Skeletal muscle satellite cell (primary cell): ENCODE results near the gene AEBP1.

ENCODE experiments used
- H3K27me3 ChIP-seq: 2 replicates; pipeline ENCODE4 v1.7.0; 2013; ENCODE audit warnings: low read length; ENCODE audit not compliant: control insufficient read depth, insufficient read depth
- H3K36me3 ChIP-seq: 2 replicates; pipeline ENCODE4 v1.7.0; 2013; ENCODE audit warnings: mild to moderate bottlenecking, control low read depth, low read length; ENCODE audit not compliant: insufficient read depth
- H3K4me1 ChIP-seq: 2 replicates; pipeline ENCODE4 v1.7.0; 2013; ENCODE audit warnings: low read length; ENCODE audit not compliant: control insufficient read depth, insufficient read depth
- H3K4me2 ChIP-seq: 2 replicates; pipeline ENCODE4 v1.7.0; 2013; ENCODE audit warnings: mild to moderate bottlenecking, low read length
- H3K4me3 ChIP-seq: 2 replicates; pipeline ENCODE4 v1.7.0; 2013; ENCODE audit warnings: low read length
- H3K9ac ChIP-seq: 2 replicates; pipeline ENCODE4 v1.7.0; 2013; ENCODE audit warnings: mild to moderate bottlenecking, low read depth, low read length, moderate library complexity
- H3K9me3 ChIP-seq: replicated peaks from 2 replicates; pipeline ENCODE4 v1.7.0; 2013; ENCODE audit warnings: mild to moderate bottlenecking, control low read depth, low read length

Gene AEBP1

GRCh38 chr7:44062180-44062902 lies 41.8 kb upstream of the AEBP1 start:
- Histone ChIP-seq H3K4me2 (no peak overlapping the region), H3K9me3 (no peaks in the 10 kb centered on the region), H3K4me3 (no peak overlapping the region), H3K27me3 (no peaks in the 10 kb centered on the region), H3K4me1 (peaks cover 3% of the 10 kb centered on the region), H3K36me3 (peaks cover 54% of the 10 kb centered on the region), H3K9ac (no peak overlapping the region)

GRCh38 chr7:44062903-44063295 lies 41.2 kb upstream of the AEBP1 start:
- Histone ChIP-seq H3K36me3 (peaks cover 49% of the 10 kb centered on the region), H3K4me3 (no peak overlapping the region), H3K27me3 (no peaks in the 10 kb centered on the region), H3K9me3 (no peaks in the 10 kb centered on the region), H3K9ac (no peak overlapping the region), H3K4me1 (peaks cover 3% of the 10 kb centered on the region), H3K4me2 (no peak overlapping the region)

GRCh38 chr7:44063547-44063893 lies 40.6 kb upstream of the AEBP1 start:
- H3K36me3 ChIP-seq: peaks cover 43% of the 10 kb centered on the region
- no peak overlapping the region for H3K4me3 ChIP-seq
- no peaks in the 10 kb centered on the region for H3K27me3 ChIP-seq
- H3K4me1 ChIP-seq: peaks cover 3% of the 10 kb centered on the region
- no peak overlapping the region for H3K4me2 ChIP-seq
- H3K9ac ChIP-seq: no peak overlapping the region
- H3K9me3 ChIP-seq: no peaks in the 10 kb centered on the region

- Histone ChIP-seq H3K36me3 (peaks cover 37% of the 10 kb centered on the region), H3K4me3 (no peak overlapping the region), H3K4me2 (no peak overlapping the region), H3K27me3 (no peaks in the 10 kb centered on the region), H3K4me1 (peaks cover 3% of the 10 kb centered on the region), H3K9me3 (no peaks in the 10 kb centered on the region), H3K9ac (no peak overlapping the region)
These were observed 40.1 kb upstream of the AEBP1 start for GRCh38 chr7:44063894-44064651.

GRCh38 chr7:44064791-44065430 lies 39.2 kb upstream of the AEBP1 start:
- no peak overlapping the region for H3K9ac ChIP-seq

GRCh38 chr7:44065431-44066110 lies 38.6 kb upstream of the AEBP1 start, which contains the start of gene PGAM2:
Gene PGAM2 (minus strand): TSS chr7:44065567. CDS start chr7:44065529, 38 bp downstream.
- Histone ChIP-seq H3K4me2 (no peak within 1 kb of the TSS), H3K4me3 (no peak within 1 kb of the TSS), H3K4me1 (peaks cover 3% of the 10 kb centered on the region), H3K9me3 (no peaks in the 10 kb centered on the region), H3K36me3 (peaks cover 23% of the 10 kb centered on the region), H3K9ac (no peak within 1 kb of the TSS), H3K27me3 (no peaks in the 10 kb centered on the region)

More at GRCh38 chr7:44064791-44065430, 39.2 kb upstream of the AEBP1 start:
- Histone ChIP-seq H3K4me3 (no peak overlapping the region), H3K27me3 (no peaks in the 10 kb centered on the region), H3K4me2 (no peak overlapping the region), H3K36me3 (peaks cover 29% of the 10 kb centered on the region), H3K9me3 (no peaks in the 10 kb centered on the region), H3K4me1 (peaks cover 3% of the 10 kb centered on the region)

GRCh38 chr7:44066111-44066460 lies 38.1 kb upstream of the AEBP1 start:
- Histone ChIP-seq H3K9me3 (no peaks in the 10 kb centered on the region), H3K4me2 (no peak overlapping the region), H3K4me1 (peaks cover 4% of the 10 kb centered on the region), H3K4me3 (no peak overlapping the region), H3K27me3 (no peaks in the 10 kb centered on the region), H3K36me3 (peaks cover 18% of the 10 kb centered on the region), H3K9ac (no peak overlapping the region)

- H3K9ac ChIP-seq: no peak overlapping the region
- H3K9me3 ChIP-seq: no peaks in the 10 kb centered on the region
- peaks cover 13% of the 10 kb centered on the region for H3K36me3 ChIP-seq
- no peaks in the 10 kb centered on the region for H3K27me3 ChIP-seq
- no peak overlapping the region for H3K4me2 ChIP-seq
- H3K4me3 ChIP-seq: no peak overlapping the region
- peaks cover 8% of the 10 kb centered on the region for H3K4me1 ChIP-seq
These were observed 37.6 kb upstream of the AEBP1 start for GRCh38 chr7:44066494-44067063.

- H3K4me1 ChIP-seq: peaks cover 16% of the 10 kb centered on the region
- H3K27me3 ChIP-seq: no peaks in the 10 kb centered on the region
- H3K9ac ChIP-seq: no peak overlapping the region
- H3K36me3 ChIP-seq: peaks cover 6% of the 10 kb centered on the region
- H3K9me3 ChIP-seq: no peaks in the 10 kb centered on the region
- H3K4me2 ChIP-seq: no peak overlapping the region
- H3K4me3 ChIP-seq: no peak overlapping the region
These were observed 36.8 kb upstream of the AEBP1 start for GRCh38 chr7:44067064-44067951.

GRCh38 chr7:44068054-44068453 lies 36.1 kb upstream of the AEBP1 start:
- Histone ChIP-seq H3K9me3 (no peaks in the 10 kb centered on the region), H3K4me1 (peaks cover 23% of the 10 kb centered on the region), H3K4me2 (no peak overlapping the region), H3K4me3 (no peak overlapping the region), H3K36me3 (peaks cover under 1% of the 10 kb centered on the region), H3K27me3 (no peaks in the 10 kb centered on the region), H3K9ac (no peak overlapping the region)
